Mesenteric fat pad (tissue), 1 donor: ENCODE data around the gene PPP4R4. TPM values are rescaled to one million over a fixed set of nuclear protein-coding genes. Genes with fewer than 3 reads are reported as not detected.
"Not testable (repeated sequence)": the region's sequence is repeated elsewhere in the genome, so short reads cannot be mapped to it uniquely, and the experiment has no call there.

ENCODE experiments used
- DNase-seq: peaks from one replicate; pipeline ENCODE4 v3.0.0-alpha.2; 2020; ENCODE audit warnings: low spot score
- total RNA-seq: library from RNA; stranded (reverse); fragmentation: NEBNext Ultra II Directional; extraction: Animal tissue kit (Norgen Biotek cat#: 25700); gene quantifications from one replicate; pipeline ENCODE4 v1.2.1, GENCODE V29; 2021
- donor health status: DM: yes; HTN: yes; CAD: no.

PPP4R4 gene
- total RNA-seq, 1 donor from 2014 or later, result 0.13 TPM

DNA sequence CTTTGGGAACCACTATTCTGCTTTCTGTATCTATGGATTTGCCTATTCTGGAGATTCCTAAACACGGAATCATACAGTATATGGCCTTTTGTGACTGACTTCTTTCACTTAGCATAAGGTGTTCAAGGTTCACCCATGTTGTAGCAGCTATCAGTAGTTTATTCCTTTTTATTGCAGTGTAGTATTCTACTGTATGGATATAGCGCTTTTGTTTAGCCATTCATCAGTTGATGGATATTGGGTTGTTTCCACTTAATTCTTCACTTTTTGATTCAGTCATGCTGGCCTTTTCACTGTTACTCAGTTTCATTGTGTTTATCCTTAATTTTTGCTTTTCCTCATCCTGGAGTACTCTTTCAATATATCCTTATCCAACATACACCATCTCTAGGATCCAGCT lies 5.1 kb downstream of the PPP4R4 start:
- no peak for DNase-seq

DNA sequence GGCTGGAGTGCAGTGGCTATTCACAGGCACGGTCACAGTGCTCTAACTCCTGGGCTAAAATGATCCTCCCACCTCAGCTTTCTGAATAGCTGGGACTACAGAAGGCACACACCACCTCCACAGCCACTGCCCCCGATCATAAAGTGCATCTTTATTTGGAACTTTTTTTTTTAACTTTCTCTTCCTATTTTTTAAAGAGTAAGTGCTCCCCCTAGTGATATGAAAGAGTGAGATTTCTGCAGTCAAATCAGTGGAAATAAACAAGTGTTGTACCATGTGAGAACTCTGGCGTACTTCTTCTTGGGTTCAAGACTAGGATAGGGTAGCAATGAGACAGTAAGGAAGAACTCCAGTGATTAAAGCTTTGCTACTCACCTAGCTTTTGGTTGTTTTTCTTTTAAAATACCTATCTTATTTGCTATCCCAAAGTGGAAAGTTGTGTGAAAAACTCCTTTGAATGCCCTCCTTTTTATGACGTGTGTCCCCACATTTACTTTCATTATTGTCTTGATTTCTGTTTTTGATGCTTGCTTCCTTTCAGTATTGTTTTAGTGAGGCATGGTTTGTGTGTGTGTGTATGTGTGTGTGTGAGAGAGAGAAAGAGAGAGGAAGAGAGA lies 6.6 kb downstream of the PPP4R4 start:
- no peak for DNase-seq

DNA sequence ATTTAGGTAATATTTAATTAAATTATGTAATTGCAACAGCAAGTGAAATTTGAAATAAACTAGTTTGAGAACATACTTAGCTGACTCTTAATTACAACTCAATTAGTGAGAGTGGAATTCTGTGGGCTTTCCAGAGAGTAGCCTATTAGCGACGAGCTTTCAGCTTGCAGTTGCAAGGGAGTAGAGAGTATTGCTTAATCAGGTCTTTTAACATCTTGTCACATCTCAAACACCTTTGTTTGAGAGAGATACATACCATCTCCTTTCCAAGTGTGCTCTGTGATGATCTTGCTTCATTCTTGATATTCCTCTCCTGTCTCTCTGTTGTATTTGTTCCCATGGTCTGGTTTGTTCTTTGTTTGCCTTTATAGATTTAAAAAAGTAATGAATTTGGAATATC lies 7.7 kb downstream of the PPP4R4 start:
- no peak for DNase-seq

DNA sequence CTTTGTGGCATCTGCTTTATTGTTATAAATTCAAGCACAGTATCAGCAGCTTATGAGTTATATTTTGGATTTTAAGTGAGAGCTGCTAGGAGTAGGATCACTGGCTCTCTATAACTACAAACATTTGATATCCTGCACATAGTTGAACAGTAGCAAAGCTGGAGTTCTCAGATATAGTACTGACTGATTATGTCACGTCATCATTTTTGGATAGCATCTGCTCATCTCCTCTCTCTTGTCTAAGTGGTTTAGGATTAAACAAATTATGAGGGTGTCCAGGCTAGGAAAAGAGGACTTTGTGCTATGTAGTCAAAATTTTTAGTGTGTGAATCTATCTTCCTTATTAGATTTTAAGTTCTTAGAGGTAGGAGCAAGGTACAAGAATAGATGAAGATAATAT lies 18.4 kb downstream of the PPP4R4 start:
- no peak for DNase-seq

DNA sequence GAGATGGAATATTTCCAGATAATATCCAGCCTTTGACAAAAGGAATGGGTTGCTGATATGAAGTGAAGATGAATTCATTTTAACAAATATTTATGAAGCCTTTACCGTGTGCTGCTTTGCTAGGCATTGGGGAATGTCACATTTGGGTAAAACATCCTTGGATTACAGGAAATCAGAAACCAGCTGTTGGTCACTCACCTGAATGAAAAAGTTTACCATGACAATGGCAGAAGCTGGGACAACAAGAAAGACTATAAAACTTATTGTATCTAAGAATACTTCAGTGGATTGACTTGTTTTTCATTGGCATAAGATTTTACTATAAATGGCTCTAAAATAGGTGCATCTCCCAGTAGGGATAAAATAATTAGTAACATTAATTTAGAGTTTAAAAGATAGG lies 19.7 kb downstream of the PPP4R4 start:
- no peak for DNase-seq

DNA sequence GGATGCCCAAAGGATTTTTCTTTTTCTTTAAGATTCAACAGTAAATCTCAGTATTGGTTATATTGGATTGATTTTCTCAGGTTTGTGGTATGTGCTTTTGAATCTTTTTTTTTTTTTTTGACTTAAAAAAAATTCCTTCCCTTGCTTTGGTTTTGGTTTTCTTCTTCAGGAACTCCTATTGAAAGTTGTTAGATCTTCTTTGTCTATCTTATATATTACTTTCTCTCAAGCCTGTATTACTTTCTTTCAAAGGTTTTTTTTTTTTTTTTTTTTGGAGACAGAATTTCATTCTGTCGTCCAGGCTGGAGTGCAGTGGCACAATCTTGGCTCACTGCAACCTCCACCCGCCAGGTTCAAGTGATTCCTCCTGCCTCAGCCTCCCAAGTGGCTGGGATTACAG lies 21.9 kb downstream of the PPP4R4 start:
- DNase-seq, result no peak

DNA sequence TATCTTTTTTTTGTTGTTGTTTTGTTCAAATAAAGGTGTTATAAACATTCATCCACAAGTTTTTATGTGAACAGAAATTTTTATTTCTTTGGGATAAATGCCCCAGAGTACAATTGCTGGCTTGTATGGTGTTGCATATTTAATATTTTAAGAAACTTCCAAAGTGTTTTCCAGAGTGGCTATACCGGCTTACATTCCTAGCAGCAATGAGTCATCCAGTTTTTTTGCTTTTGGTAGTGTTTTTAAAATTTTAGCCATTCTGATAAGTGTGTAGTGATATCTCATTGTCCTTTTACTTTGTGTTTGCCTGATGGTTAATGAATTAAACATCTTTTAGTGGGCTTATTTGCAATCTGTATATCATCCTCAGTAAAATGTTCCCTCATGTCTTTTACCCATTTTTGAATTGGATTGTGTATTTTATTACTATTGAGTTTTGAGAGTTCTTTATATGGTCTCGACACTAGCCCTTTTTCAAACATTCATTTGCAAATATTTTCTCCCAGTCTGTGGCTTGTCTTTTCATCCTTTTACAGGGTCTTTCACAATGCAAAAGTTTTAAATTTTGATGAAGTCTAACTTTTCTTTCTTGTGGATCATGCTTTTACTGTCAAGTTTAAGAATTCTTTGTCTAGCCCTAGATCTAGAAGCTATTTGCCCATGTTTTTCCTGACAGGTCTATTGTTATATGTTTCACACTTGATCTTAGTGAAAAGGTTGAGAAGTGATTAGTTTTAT lies 29.5 kb downstream of the PPP4R4 start:
- DNase-seq, result no peak

DNA sequence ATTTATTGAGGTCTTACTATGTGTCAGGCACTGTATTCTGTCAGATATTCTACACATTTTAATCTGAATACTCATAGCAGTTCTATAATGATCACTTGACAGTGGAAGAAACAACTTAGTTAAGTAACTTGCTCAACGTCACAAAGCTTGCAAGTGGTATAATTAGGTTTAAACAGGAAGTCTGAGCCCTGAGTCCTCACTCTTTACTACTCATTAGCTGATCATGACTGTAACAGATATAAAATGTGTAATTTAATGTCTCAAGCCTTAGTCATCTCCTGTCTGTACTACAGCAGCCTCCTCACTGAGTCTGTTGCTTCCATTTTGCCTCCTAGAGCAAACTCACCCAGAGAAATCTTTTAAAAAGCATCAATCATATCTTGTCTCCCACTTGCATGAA lies 38.9 kb downstream of the PPP4R4 start:
- no peak for DNase-seq

DNA sequence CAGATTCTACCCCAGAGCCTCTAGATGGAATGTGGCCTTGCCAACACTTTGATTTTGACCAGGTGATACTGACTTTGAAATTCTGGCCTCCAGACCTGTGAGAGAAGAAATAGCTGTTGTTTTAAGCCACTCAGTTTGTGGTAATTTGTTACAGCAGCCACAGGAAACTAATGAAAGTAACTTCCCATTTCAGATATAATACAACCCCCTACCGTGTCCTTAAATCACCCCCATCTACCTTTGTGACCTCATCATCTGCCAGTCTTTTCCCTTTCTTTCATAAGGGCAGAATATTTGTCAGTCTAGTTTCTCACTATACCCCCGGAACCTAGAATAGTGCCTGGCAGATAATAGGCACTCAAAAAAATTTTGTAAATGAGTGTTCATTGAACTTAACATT lies 39.6 kb downstream of the PPP4R4 start:
- DNase-seq, result no peak

DNA sequence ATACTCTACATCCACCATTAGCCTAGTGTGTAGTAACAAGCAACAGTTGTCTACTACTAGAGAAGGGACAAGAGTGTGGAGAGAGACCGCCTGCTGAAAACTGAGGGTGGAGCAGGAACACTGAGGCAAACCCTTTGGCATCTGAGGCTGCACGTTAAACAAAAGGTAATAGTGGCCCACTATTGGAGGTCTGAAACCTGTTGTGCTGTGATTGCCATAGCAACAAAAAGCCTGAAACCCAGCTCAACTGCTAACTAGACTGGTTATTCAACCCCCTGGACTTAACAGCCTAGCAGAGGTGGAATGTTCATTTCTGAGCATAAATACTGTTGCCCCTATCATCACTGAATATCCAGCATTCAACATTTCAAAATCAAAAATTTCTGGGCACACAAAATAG lies 43.0 kb downstream of the PPP4R4 start:
- no peak for DNase-seq

DNA sequence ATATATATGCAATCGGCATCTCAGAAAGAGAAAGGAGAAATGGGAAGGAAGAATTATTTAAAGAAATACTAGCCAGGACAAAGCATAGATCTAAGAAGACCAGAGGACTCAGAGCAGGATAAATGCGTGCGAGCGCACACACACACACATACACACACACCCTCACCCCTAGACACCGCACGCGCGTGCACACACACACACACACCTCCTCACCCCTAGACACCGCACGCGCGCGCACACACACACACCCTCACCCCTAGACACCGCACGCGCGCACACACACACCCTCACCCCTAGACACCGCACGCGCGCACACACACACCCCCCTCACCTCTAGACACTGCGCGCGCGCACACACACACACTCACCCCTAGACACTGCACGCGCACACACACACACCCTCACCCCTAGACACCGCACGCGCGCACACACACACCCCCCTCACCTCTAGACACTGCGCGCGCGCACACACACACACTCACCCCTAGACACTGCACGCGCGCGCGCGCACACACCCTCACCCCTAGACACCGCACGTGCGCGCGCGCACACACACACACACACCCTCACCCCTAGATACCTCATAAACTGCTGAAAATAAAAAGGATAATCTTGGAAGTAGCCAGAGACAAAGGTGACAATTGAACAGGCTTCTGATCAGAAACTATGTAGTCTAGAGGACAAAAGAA lies 44.2 kb downstream of the PPP4R4 start:
- DNase-seq, result not testable (repeated sequence)

DNA sequence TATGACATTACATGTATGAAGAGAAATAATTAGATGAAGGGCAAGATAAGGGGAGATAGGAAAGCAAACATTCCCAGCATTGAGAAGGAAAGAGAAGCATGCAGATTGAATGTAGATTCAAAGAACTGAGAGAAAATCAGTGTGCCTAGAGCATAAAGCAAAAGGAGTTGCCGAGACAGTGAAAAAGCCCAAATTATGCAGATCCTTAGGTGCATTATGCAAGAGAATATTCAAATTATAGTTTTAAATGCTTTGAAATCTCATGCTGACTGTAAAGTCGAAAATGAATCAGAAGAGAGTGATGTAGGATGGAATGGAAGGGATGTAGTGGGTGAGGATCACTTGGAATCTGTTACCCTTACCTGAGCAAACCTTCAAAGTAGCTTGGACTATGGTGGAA lies 49.9 kb downstream of the PPP4R4 start:
- DNase-seq, result no peak

DNA sequence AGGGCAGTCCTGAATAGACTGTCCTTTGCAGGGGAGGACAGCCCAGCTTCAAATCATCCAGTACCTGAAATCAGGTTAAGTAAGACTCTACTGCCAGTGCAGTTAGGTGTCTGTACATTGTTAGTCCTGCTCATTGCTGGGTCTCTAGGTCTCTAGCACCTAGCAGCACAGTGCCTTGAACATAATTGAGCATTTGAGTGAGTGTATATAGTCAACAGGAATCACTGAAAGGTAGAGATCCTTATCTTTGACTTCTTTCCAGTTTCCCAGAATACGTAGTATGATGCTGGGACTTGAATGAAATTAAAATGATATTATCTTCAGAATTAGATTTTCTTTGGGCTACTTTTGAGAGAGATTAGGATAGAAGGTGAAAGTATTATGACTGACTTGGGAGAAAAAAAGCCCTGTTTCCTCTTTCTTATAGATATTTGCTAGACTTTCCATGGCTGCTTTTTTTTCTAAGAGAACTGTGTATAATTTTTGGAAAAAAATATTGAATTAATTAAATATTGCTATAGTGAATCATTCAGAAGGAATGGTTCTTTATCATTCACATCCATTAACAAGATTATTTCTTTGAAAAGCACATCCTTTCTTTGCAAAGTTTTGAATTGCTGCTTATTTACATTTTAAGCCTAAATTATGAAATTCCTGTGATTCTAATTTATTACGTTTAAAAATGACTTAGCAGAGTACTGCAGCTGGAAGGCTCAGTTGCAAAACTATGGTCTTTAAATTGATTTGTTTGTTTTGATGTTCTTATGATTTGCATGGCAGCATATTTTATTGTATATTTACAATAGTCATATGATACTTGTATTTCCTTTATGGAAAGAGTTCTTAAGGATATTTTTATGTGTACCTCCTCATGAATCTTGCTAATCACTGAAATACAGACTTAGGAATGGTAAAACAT lies 51.6 kb downstream of the PPP4R4 start:
- DNase-seq, result no peak

DNA sequence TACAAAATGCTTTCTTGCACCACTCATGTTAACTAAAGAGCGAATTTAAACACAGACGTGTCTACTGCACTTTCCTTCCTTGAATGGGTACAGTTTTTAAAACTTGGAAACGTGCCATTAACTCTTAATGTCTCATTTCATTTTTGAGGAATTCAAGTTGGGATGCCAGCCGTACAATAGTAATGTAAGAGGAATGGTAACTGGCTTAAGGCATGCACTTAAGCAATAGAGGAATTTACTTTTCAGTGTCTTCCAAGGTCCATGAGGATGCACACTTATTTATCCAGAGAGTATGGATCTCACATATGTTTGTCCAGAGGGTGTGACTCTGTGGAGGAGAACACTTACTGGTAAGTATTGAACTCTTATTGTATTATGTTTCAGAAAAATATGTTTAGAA lies 52.9 kb downstream of the PPP4R4 start:
- DNase-seq, result no peak

DNA sequence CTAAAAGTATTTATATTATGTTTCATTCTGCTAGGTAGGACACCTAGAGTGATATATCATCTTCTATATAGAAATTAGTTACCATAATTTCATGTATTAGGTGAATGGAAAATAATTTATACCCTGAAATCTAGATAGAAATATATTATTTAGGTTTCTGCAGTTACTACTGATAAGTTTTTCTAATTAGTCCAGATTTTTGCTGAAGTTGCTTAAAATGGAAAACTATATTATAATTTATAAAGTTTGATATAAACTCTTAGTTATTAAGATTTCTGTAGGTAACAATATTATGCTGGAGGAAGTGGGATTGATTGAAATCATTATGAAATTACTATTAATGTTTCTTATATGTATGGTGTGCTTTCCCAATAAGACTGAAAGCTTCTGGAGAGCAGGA lies 62.9 kb downstream of the PPP4R4 start:
- DNase-seq, result no peak

DNA sequence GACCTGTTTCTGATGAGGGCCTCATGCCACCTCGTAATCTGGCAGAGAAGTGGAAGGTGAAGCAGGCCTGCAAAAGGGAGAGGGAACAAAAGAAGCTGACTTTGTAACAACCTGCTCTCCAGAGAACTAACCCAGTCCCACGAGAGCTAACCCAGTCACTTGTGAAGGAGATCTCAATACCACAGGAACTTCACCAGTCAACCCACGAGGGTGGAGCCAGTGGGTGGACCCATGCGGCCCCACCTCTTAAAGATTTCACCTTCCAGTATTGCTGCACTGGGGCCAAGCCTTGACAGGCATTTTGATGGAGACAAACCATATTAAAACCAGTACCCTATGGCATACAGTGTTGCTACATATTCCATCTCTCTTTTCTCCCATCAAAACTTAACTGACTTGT lies 63.9 kb downstream of the PPP4R4 start:
- no peak for DNase-seq

DNA sequence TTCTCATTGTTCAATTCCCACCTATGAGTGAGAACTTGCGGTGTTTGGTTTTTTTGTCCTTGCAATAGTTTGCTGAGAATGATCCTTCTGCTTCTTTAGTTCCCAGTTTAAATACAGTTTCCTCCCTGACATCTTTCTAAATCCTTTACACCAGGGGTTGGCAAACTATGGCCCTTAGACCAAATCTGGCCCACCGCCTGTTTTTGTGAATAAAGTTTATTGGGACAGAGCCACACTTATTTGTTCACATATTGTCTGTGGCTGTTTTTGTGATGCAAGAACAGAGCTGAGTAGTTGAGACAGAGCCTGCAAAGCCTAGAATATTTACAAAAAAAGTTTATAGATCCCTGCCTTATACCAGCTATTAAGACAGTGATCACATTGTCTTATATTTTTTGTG lies 65.3 kb downstream of the PPP4R4 start:
- DNase-seq, result no peak

DNA sequence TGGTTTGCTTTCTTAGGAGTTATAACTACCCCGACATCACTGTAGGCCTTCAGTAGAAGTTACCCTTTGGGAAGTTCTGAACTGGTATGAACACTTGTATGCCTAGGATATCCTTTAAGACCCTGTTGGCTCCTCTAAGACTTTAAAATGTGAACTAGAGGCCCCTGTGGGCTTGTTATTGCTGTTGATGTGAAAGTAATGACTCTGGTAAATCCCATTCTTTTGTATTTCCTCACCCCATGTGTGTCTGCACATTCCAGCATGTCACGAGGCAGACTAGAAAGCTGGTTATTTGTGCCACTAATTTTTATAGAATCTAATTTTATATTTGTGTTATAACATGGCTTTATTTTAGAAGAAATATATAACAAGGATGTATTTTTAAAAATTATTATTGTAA lies 70.1 kb downstream of the PPP4R4 start:
- DNase-seq, result no peak

DNA sequence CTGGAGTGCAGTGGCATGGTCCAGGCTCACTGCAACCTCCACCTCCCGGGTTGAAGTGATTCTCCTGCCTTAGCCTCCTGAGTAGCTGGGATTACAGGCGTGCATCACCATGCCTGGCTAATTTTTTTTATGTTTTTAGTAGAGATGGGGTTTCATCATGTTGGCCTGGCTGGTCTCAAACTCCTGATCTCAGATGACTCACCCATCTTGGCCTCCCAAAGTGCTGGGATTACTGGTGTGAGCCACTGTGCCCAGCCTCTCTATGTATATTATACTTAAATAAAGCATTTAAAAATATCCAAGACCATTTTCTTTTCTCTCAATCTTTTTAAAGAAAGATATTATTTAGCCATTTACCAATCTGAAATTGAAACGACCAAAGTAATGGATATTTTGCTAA lies 90.1 kb downstream of the PPP4R4 start:
- DNase-seq, result not testable (repeated sequence)

DNA sequence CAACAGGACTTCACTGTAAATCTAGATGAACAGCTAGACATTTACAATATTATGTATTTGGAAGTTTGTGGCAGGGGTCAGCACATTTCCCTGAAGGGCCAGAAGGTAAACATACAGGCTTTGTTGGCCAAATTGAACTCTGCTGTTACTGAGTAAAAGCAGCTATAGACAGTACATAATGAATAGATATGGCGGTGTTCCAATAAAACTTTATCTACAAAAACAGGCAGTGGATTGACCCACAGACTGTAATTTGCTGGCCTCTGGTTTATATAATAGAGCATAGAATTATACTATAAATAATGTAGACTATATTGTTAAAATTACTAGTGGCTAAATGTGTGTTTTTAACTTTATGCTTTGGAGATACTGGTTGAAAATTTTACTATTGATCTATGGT lies 93.2 kb downstream of the PPP4R4 start:
- no peak for DNase-seq

DNA sequence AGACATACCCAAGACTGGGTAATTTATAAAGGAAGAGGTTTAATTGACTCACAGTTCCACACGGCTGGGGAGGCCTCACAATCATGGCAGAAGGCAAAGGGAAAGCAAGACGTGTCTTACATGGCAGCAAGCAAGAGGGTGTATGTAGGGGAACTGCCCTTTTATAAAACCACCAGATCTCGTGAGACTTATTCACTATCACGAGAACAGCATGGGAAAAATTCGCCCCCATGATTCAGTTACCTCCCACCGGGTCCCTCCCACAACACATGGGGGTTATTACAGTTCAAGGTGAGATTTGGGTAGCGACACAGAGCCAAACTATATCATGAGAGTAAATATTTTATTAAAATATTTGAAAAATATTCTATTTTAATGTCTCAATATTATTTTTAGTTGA lies 94.5 kb downstream of the PPP4R4 start:
- not testable (repeated sequence) for DNase-seq

DNA sequence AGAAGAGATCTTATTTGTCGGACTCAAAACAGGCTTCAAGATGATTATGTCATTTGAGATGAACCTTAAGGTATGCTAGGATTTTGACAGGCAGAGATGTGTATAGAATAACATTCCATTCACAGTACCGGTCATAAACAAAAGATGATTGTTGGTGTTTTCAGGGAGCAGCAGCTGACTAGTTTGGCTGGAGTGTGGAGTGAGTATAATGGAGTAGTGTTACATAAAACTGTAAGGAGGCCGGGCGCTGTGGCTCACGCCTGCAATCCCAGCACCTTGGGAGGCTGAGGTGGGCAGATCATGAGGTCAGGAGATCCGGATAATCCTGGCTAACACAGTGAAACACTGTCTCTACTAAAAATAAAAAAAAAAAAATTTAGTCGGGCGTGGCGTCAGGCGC lies 95.0 kb downstream of the PPP4R4 start:
- DNase-seq, result no peak
